WTC11 (cell line): ENCODE measurements around the gene FITM2. TPM values are rescaled to one million over a fixed set of nuclear protein-coding genes. Genes with fewer than 3 reads are reported as not detected.

Experiments
- ATAC-seq: fragments of 200-7000 bp; cut with Tn5 transposase; 2 replicates; pipeline ENCODE4 v1.10.0; 2021; ENCODE audit warnings: mild to moderate bottlenecking, moderate library complexity
- CTCF ChIA-PET: fragments of 300-600 bp; sonication (Branson Sonifier 250); formaldehyde crosslinking; loops from one replicate; lab custom pipeline; 2021; ENCODE audit warnings: antibody characterized with exemption; lab: Charles Lee
- POLR2A ChIA-PET: fragments of 350-600 bp; sonication (Branson Sonifier 250); formaldehyde crosslinking; loops from one replicate; lab custom pipeline; 2021; ENCODE audit warnings: antibody characterized with exemption; lab: Charles Lee
- DNase-seq: peaks from one replicate; pipeline ENCODE4 v3.0.0; 2021; ENCODE audit warnings: low spot score
- H3K27ac Mint-ChIP-seq: 2 replicates; pipeline ENCODE4 v1.8.0; 2021; ENCODE audit warnings: mixed read lengths
- H3K27me3 Mint-ChIP-seq: 2 replicates; pipeline ENCODE4 v1.8.0; 2021; ENCODE audit warnings: low read depth, mild to moderate bottlenecking, moderate library complexity, mixed read lengths
- H3K36me3 Mint-ChIP-seq: 2 replicates; pipeline ENCODE4 v1.8.0; 2021; ENCODE audit warnings: mixed read lengths
- H3K4me1 Mint-ChIP-seq: 2 replicates; pipeline ENCODE4 v1.8.0; 2022; ENCODE audit warnings: mixed read lengths
- H3K4me3 Mint-ChIP-seq: 2 replicates; pipeline ENCODE4 v1.8.0; 2021; ENCODE audit warnings: mild to moderate bottlenecking, moderate library complexity, mixed read lengths
- H3K9me3 Mint-ChIP-seq: 2 replicates; pipeline ENCODE4 v1.8.0; 2021; ENCODE audit warnings: mixed read lengths
- EMX1 ChIP-seq: fragments of 250-450 bp; sonication (Bioruptor Pico); IDR thresholded peaks from 2 replicates; pipeline ENCODE4 v1.8.0; 2021; ENCODE audit warnings: mild to moderate bottlenecking
- GABPB1 ChIP-seq: sonication (generic); formaldehyde crosslinking; IDR thresholded peaks from 2 replicates; pipeline ENCODE4 v1.8.1; 2023; ENCODE audit warnings: mild to moderate bottlenecking, missing genetic modification reagents
- JUN ChIP-seq: sonication (generic); formaldehyde crosslinking; IDR thresholded peaks from 2 replicates; pipeline ENCODE4 v1.8.0; 2023; ENCODE audit warnings: mild to moderate bottlenecking, missing genetic modification reagents
- MXD4 ChIP-seq: fragments of 250-450 bp; sonication (Bioruptor Pico); IDR thresholded peaks from 2 replicates; pipeline ENCODE4 v1.8.0; 2021; ENCODE audit warnings: mild to moderate bottlenecking, moderate library complexity, borderline replicate concordance
- NFYB ChIP-seq: sonication (generic); formaldehyde crosslinking; conservative IDR thresholded peaks from 2 replicates; pipeline ENCODE4 v1.8.0; 2022; ENCODE audit warnings: low read depth, missing genetic modification reagents
- NR3C1 ChIP-seq: sonication (generic); formaldehyde crosslinking; conservative IDR thresholded peaks from 2 replicates; pipeline ENCODE4 v1.8.1; 2023; ENCODE audit warnings: low read depth, mild to moderate bottlenecking, missing genetic modification reagents
- PRRX2 ChIP-seq: fragments of 250-450 bp; sonication (Bioruptor Pico); IDR thresholded peaks from 2 replicates; pipeline ENCODE4 v1.8.0; 2021; ENCODE audit warnings: mild to moderate bottlenecking
- RELA ChIP-seq: sonication (generic); formaldehyde crosslinking; IDR thresholded peaks from 2 replicates; pipeline ENCODE4 v1.8.1; 2022; ENCODE audit warnings: missing genetic modification reagents, mild to moderate bottlenecking, borderline replicate concordance
- TCF7 ChIP-seq: sonication (generic); formaldehyde crosslinking; IDR thresholded peaks from 2 replicates; pipeline ENCODE4 v1.8.0; 2022; ENCODE audit warnings: mild to moderate bottlenecking, low read depth, missing genetic modification reagents, moderate library complexity
- ZNF423 ChIP-seq: fragments of 250-450 bp; sonication (Bioruptor Pico); IDR thresholded peaks from 2 replicates; pipeline ENCODE4 v2.1.2; 2022; ENCODE audit warnings: mild to moderate bottlenecking, moderate library complexity
- total RNA-seq: library from RNA; stranded (reverse); gene quantifications from 3 replicates; pipeline ENCODE4 v1.2.3, GENCODE V29; 2021
- TF ChIP-seq, protein P1 (sequence below): fragments of 200-600 bp; IDR thresholded peaks from 2 replicates; pipeline ENCODE4 v1.8.0; 2022; ENCODE audit warnings: antibody characterized with exemption
- TF ChIP-seq, protein P2 (sequence below): fragments of 250-450 bp; sonication (Bioruptor Pico); conservative IDR thresholded peaks from 2 replicates; pipeline ENCODE4 v1.9.0; 2021; ENCODE audit warnings: mild to moderate bottlenecking
- TF ChIP-seq, protein P3 (sequence below): sonication (generic); formaldehyde crosslinking; IDR thresholded peaks from 2 replicates; pipeline ENCODE4 v1.8.0; 2023; ENCODE audit warnings: mild to moderate bottlenecking, missing genetic modification reagents
- TF ChIP-seq, protein P4 (sequence below): sonication (generic); formaldehyde crosslinking; IDR thresholded peaks from 2 replicates; pipeline ENCODE4 v1.8.0; 2022; ENCODE audit warnings: mild to moderate bottlenecking, missing genetic modification reagents
- TF ChIP-seq, protein P5 (sequence below): sonication (generic); formaldehyde crosslinking; IDR thresholded peaks from 2 replicates; pipeline ENCODE4 v1.8.1; 2022; ENCODE audit warnings: missing genetic modification reagents, borderline replicate concordance
- TF ChIP-seq, protein P6 (sequence below): sonication (generic); formaldehyde crosslinking; IDR thresholded peaks from 2 replicates; pipeline ENCODE4 v1.8.1; 2023; ENCODE audit warnings: mild to moderate bottlenecking, missing genetic modification reagents
- TF ChIP-seq, protein P7 (sequence below): sonication (generic); formaldehyde crosslinking; IDR thresholded peaks from 2 replicates; pipeline ENCODE4 v1.8.0; 2022; ENCODE audit warnings: mild to moderate bottlenecking, missing genetic modification reagents
- TF ChIP-seq, protein P8 (sequence below): sonication (generic); formaldehyde crosslinking; IDR thresholded peaks from 2 replicates; pipeline ENCODE4 v1.8.1; 2022; ENCODE audit warnings: low read depth, mild to moderate bottlenecking, moderate library complexity, missing genetic modification reagents, borderline replicate concordance

FITM2 gene
- total RNA-seq, 1 experiment from 2014 or later = 2.0 TPM

DNA sequence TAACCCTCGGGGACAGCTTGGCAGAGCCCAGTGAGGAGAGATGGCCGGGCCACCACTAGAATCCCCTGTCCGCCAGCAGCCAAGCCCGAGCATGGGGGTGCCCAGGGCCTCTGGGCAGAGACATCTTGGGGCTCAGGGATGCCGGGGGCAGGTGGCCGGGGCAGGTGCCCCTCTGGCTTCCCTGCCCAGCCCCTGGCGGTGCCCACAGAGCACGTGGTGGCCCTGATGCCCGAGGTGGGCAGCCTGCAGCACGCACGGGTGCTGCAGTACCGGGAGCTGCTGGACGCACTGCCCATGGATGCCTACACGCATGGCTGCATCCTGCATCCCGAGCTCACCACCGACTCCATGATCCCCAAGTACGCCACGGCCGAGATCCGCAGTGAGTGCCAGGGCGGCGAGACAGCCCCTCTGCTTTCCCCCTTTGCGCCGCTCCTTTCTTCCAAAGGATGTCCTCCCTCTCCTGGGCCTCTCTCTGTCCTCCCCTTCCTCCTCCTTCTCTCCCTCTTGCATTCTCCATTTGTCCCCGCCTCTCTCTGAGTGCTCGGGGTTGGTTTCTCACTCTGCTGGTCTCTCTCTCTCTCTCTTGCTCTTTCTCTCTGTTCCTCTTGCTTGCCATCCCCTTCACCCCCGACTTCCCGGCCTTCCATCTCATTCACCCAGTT is 52.6 kb downstream of the FITM2 start:
- Mint-ChIP-seq H3K27ac (no peak overlapping the region), H3K4me1 (peaks cover 4% of the 10 kb centered on the region; the same call in 1 of the 2 replicates), H3K9me3 (no peaks in the 10 kb centered on the region), H3K36me3 (no peaks in the 10 kb centered on the region), H3K27me3 (no peaks in the 10 kb centered on the region), H3K4me3 (no peak overlapping the region)
- ChIA-PET CTCF (no interaction called here), POLR2A (no interaction called here)
- TF ChIP-seq PRRX2 (CRISPR knock-in tag) = no peak
- TF ChIP-seq NR3C1 (CRISPR knock-in tag) = no peak
- TF ChIP-seq, protein P1, sequence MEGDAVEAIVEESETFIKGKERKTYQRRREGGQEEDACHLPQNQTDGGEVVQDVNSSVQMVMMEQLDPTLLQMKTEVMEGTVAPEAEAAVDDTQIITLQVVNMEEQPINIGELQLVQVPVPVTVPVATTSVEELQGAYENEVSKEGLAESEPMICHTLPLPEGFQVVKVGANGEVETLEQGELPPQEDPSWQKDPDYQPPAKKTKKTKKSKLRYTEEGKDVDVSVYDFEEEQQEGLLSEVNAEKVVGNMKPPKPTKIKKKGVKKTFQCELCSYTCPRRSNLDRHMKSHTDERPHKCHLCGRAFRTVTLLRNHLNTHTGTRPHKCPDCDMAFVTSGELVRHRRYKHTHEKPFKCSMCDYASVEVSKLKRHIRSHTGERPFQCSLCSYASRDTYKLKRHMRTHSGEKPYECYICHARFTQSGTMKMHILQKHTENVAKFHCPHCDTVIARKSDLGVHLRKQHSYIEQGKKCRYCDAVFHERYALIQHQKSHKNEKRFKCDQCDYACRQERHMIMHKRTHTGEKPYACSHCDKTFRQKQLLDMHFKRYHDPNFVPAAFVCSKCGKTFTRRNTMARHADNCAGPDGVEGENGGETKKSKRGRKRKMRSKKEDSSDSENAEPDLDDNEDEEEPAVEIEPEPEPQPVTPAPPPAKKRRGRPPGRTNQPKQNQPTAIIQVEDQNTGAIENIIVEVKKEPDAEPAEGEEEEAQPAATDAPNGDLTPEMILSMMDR = no peak
- TF ChIP-seq, protein P2, sequence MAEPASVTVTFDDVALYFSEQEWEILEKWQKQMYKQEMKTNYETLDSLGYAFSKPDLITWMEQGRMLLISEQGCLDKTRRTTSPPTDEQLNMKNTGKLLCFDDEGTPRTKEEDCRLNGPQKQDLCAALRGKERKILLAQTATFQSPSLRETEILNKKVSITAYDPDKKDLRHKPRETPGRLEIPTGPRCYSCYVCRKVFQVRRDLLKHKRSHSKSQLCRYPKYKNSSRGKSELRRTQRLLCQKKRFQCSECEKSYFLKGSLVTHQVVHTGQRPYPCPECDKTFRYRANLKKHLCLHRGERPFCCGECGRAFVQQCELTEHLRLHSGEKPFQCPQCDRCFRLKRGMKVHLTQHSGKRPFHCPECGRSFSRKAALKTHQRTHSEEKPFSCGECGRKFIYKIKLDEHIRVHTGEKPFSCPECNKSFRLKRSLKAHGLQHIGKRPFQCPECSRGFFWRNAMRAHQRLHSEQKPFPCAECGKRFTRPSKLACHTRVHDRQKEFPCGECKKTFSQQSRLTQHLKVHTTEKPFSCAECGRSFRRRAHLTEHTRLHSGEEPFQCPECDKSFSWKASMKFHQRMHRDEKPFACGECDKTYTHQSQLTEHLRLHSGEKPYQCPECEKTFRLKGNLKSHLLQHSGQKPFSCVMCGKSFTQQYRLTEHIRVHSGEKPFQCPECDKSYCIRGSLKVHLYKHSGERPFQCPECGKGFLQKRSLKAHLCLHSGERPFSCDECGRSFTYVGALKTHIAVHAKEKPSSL (CRISPR knock-in tag) = no peak
- TF ChIP-seq, protein P3, sequence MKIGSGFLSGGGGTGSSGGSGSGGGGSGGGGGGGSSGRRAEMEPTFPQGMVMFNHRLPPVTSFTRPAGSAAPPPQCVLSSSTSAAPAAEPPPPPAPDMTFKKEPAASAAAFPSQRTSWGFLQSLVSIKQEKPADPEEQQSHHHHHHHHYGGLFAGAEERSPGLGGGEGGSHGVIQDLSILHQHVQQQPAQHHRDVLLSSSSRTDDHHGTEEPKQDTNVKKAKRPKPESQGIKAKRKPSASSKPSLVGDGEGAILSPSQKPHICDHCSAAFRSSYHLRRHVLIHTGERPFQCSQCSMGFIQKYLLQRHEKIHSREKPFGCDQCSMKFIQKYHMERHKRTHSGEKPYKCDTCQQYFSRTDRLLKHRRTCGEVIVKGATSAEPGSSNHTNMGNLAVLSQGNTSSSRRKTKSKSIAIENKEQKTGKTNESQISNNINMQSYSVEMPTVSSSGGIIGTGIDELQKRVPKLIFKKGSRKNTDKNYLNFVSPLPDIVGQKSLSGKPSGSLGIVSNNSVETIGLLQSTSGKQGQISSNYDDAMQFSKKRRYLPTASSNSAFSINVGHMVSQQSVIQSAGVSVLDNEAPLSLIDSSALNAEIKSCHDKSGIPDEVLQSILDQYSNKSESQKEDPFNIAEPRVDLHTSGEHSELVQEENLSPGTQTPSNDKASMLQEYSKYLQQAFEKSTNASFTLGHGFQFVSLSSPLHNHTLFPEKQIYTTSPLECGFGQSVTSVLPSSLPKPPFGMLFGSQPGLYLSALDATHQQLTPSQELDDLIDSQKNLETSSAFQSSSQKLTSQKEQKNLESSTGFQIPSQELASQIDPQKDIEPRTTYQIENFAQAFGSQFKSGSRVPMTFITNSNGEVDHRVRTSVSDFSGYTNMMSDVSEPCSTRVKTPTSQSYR (CRISPR knock-in tag) = no peak
- TF ChIP-seq, protein P4, sequence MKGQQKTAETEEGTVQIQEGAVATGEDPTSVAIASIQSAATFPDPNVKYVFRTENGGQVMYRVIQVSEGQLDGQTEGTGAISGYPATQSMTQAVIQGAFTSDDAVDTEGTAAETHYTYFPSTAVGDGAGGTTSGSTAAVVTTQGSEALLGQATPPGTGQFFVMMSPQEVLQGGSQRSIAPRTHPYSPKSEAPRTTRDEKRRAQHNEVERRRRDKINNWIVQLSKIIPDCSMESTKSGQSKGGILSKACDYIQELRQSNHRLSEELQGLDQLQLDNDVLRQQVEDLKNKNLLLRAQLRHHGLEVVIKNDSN (CRISPR knock-in tag) = no peak
- TF ChIP-seq, protein P5, sequence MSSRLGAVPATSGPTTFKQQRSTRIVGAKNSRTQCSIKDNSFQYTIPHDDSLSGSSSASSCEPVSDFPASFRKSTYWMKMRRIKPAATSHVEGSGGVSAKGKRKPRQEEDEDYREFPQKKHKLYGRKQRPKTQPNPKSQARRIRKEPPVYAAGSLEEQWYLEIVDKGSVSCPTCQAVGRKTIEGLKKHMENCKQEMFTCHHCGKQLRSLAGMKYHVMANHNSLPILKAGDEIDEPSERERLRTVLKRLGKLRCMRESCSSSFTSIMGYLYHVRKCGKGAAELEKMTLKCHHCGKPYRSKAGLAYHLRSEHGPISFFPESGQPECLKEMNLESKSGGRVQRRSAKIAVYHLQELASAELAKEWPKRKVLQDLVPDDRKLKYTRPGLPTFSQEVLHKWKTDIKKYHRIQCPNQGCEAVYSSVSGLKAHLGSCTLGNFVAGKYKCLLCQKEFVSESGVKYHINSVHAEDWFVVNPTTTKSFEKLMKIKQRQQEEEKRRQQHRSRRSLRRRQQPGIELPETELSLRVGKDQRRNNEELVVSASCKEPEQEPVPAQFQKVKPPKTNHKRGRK (CRISPR knock-in tag) = no peak
- no peak for TF ChIP-seq NFYB (CRISPR knock-in tag)
- TF ChIP-seq, protein P6, sequence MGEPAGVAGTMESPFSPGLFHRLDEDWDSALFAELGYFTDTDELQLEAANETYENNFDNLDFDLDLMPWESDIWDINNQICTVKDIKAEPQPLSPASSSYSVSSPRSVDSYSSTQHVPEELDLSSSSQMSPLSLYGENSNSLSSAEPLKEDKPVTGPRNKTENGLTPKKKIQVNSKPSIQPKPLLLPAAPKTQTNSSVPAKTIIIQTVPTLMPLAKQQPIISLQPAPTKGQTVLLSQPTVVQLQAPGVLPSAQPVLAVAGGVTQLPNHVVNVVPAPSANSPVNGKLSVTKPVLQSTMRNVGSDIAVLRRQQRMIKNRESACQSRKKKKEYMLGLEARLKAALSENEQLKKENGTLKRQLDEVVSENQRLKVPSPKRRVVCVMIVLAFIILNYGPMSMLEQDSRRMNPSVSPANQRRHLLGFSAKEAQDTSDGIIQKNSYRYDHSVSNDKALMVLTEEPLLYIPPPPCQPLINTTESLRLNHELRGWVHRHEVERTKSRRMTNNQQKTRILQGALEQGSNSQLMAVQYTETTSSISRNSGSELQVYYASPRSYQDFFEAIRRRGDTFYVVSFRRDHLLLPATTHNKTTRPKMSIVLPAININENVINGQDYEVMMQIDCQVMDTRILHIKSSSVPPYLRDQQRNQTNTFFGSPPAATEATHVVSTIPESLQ (CRISPR knock-in tag) = no peak
- no peak for TF ChIP-seq EMX1
- no peak for ATAC-seq
- DNase-seq = no peak

DNA sequence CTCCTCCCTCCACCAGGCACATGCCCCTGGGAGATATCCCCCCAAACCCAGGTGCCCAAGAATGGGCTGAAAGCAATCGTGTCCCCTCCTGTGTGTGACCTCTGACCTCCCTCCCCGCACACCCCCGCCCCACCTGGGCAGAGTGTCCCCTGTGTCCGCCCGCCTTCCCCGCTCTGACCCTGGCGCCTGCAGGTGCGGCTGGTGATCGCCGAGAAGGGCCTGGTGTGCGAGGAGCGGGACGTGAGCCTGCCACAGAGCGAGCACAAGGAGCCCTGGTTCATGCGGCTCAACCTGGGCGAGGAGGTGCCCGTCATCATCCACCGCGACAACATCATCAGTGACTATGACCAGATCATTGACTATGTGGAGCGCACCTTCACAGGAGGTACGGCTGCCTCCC is 54.0 kb downstream of the FITM2 start:
- Mint-ChIP-seq H3K27me3 (no peaks in the 10 kb centered on the region), H3K4me1 (peaks cover 6% of the 10 kb centered on the region), H3K9me3 (no peaks in the 10 kb centered on the region), H3K36me3 (no peaks in the 10 kb centered on the region), H3K27ac (no peak overlapping the region), H3K4me3 (no peak overlapping the region)
- ChIA-PET CTCF (no interaction called here), POLR2A (no interaction called here)
- no peak for ATAC-seq
- no peak for DNase-seq
- TF ChIP-seq, protein P7, sequence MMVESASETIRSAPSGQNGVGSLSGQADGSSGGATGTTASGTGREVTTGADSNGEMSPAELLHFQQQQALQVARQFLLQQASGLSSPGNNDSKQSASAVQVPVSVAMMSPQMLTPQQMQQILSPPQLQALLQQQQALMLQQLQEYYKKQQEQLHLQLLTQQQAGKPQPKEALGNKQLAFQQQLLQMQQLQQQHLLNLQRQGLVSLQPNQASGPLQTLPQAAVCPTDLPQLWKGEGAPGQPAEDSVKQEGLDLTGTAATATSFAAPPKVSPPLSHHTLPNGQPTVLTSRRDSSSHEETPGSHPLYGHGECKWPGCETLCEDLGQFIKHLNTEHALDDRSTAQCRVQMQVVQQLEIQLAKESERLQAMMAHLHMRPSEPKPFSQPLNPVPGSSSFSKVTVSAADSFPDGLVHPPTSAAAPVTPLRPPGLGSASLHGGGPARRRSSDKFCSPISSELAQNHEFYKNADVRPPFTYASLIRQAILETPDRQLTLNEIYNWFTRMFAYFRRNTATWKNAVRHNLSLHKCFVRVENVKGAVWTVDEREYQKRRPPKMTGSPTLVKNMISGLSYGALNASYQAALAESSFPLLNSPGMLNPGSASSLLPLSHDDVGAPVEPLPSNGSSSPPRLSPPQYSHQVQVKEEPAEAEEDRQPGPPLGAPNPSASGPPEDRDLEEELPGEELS (CRISPR knock-in tag) = no peak
- TF ChIP-seq ZNF423 = no peak
- no peak for TF ChIP-seq GABPB1 (CRISPR knock-in tag)
- TF ChIP-seq, protein P8, sequence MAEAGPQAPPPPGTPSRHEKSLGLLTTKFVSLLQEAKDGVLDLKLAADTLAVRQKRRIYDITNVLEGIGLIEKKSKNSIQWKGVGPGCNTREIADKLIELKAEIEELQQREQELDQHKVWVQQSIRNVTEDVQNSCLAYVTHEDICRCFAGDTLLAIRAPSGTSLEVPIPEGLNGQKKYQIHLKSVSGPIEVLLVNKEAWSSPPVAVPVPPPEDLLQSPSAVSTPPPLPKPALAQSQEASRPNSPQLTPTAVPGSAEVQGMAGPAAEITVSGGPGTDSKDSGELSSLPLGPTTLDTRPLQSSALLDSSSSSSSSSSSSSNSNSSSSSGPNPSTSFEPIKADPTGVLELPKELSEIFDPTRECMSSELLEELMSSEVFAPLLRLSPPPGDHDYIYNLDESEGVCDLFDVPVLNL (CRISPR knock-in tag) = no peak
- no peak for TF ChIP-seq MXD4 (CRISPR knock-in tag)
- no peak for TF ChIP-seq RELA
- TF ChIP-seq TCF7 (CRISPR knock-in tag) = no peak
- no peak for TF ChIP-seq JUN (CRISPR knock-in tag)
